Tibial nerve (tissue), 4 donors: ENCODE measurements around the gene EFR3B. TPM values are rescaled to one million over a fixed set of nuclear protein-coding genes. Genes with fewer than 3 reads are reported as not detected.

Source experiments
- DNase-seq, 2 donors: peaks; one replicate each; pipeline ENCODE4 v3.0.0-alpha.2; 2019; ENCODE audit warnings: low spot score in 2 of 2
- H3K27ac ChIP-seq, 4 donors: fragments of 200-600 bp; sonication (generic) in 3 of 4; one replicate each; pipeline ENCODE4 v1.5.1; 2017 to 2019; ENCODE audit warnings: mild to moderate bottlenecking in 1 of 4
- H3K27me3 ChIP-seq, 2 donors: fragments of 200-600 bp; sonication (generic) in 1 of 2; one replicate each; pipeline versions ENCODE4 v1.5.1 to v1.6.0; 2017 to 2019
- H3K36me3 ChIP-seq, 3 donors: fragments of 200-600 bp; sonication (generic); one replicate each; pipeline ENCODE4 v1.5.1; 2018 to 2019
- H3K4me1 ChIP-seq, 4 donors: fragments of 200-600 bp; sonication (generic) in 3 of 4; one replicate each; pipeline ENCODE4 v1.5.1; 2017 to 2019
- H3K4me3 ChIP-seq, 4 donors: fragments of 200-600 bp; sonication (generic) in 3 of 4; one replicate each; pipeline ENCODE4 v1.5.1; 2017 to 2019; ENCODE audit warnings: mild to moderate bottlenecking in 1 of 4, moderate library complexity in 1 of 4
- H3K9me3 ChIP-seq, 4 donors: fragments of 200-600 bp; sonication (generic) in 3 of 4; one replicate each; pipeline ENCODE4 v1.5.1; 2017 to 2019
- CTCF ChIP-seq, 5 experiments: fragments of 200-600 bp in 3 of 5; fragments of 450-650 bp in 2 of 5; sonication (generic) in 3 of 5; IDR thresholded peaks; one replicate each; pipeline ENCODE4 v1.5.1; 2016 to 2019; ENCODE audit warnings: antibody characterized with exemption in 5 of 5, mild to moderate bottlenecking in 3 of 5, moderate library complexity in 2 of 5
- EP300 ChIP-seq, 2 donors: sonication (generic); formaldehyde crosslinking; IDR thresholded peaks; one replicate each; pipeline ENCODE4 v1.6.1; 2017; ENCODE audit warnings: antibody characterized with exemption in 2 of 2, mild to moderate bottlenecking in 1 of 2
- POLR2A ChIP-seq, 2 donors: fragments of 450-650 bp; IDR thresholded peaks; one replicate each; pipeline ENCODE4 v1.6.1; 2017; ENCODE audit warnings: antibody characterized with exemption in 2 of 2, mild to moderate bottlenecking in 2 of 2, moderate library complexity in 2 of 2
- WGBS, 2 donors: methylation state at CpG; one replicate each; pipeline ENCODE4 v1.1.5; 2018; 5-methylcytosine and 5-hydroxymethylcytosine counted together
- total RNA-seq, 4 donors: library from RNA; depleted of rRNA; stranded (reverse); fragments of >200 nt; gene quantifications; one replicate each; pipeline ENCODE4 v1.1.0, GENCODE V29; 2016

The EFR3B gene
- total RNA-seq, 4 donors from 2014 or later, result 5.4 to 7.1 (median 5.7) TPM

GRCh38 chr2:25173719-25174118 is 131.8 kb downstream of the EFR3B start:
- peaks cover 0 to 2% (median under 1%) of the 10 kb centered on the region in 4 donors for H3K4me1 ChIP-seq
- peaks cover 0 to 8% (median 0%) of the 10 kb centered on the region in 4 donors for H3K9me3 ChIP-seq
- no peaks in the 10 kb centered on the region for H3K36me3 ChIP-seq
- H3K27me3 ChIP-seq, result peaks cover 0 to 30% of the 10 kb centered on the region in 2 donors
- H3K27ac ChIP-seq, result no peak overlapping the region
- TF ChIP-seq POLR2A (IDR thresholded peaks at IDR 0.05) (no peak), EP300 (IDR thresholded peaks at IDR 0.05) (no peak), CTCF (IDR thresholded peaks at IDR 0.05) (no peak)
- 86 to 91% methylated on average over 5 of the region's 5 CpGs for WGBS, 2 donors
- DNase-seq, result no peak
- H3K4me3 ChIP-seq, result no peak overlapping the region

- Histone ChIP-seq H3K4me3 (no peak overlapping the region), H3K27ac (no peak overlapping the region), H3K4me1 (no peaks in the 10 kb centered on the region), H3K9me3 (peaks cover 0 to 8% (median 0%) of the 10 kb centered on the region in 4 donors), H3K27me3 (peaks cover 0 to 24% of the 10 kb centered on the region in 2 donors), H3K36me3 (no peaks in the 10 kb centered on the region)
- no peak for DNase-seq
- TF ChIP-seq POLR2A (IDR thresholded peaks at IDR 0.05) (no peak), EP300 (IDR thresholded peaks at IDR 0.05) (no peak), CTCF (IDR thresholded peaks at IDR 0.05) (no peak)
- 94 to 99% methylated on average over 6 of the region's 6 CpGs for WGBS, 2 donors
Observed at GRCh38 chr2:25174192-25174861, 132.5 kb downstream of the EFR3B start.

GRCh38 chr2:25176138-25176537 is 134.3 kb downstream of the EFR3B start:
- TF ChIP-seq CTCF (IDR thresholded peaks at IDR 0.05), result no peak
- TF ChIP-seq POLR2A (IDR thresholded peaks at IDR 0.05), result no peak
- H3K36me3 ChIP-seq, result no peaks in the 10 kb centered on the region
- DNase-seq, result no peak
- H3K4me3 ChIP-seq, result no peak overlapping the region
- H3K9me3 ChIP-seq, result peaks cover 0 to 8% (median 0%) of the 10 kb centered on the region in 4 donors
- H3K27ac ChIP-seq, result no peak overlapping the region
- 82 to 86% methylated on average over 6 of the region's 6 CpGs for WGBS, 2 donors
- no peaks in the 10 kb centered on the region for H3K4me1 ChIP-seq
- peaks cover 0 to 8% of the 10 kb centered on the region in 2 donors for H3K27me3 ChIP-seq

- Histone ChIP-seq H3K4me3 (no peak overlapping the region), H3K9me3 (peaks cover 0 to 7% (median 0%) of the 10 kb centered on the region in 4 donors), H3K27me3 (peaks cover 0 to 8% of the 10 kb centered on the region in 2 donors), H3K36me3 (no peaks in the 10 kb centered on the region), H3K27ac (no peak overlapping the region), H3K4me1 (no peaks in the 10 kb centered on the region)
- no peak for DNase-seq
- TF ChIP-seq POLR2A (IDR thresholded peaks at IDR 0.05) (no peak), EP300 (IDR thresholded peaks at IDR 0.05) (no peak), CTCF (IDR thresholded peaks at IDR 0.05) (no peak)
- 80 to 86% methylated on average over 5 of the region's 5 CpGs for WGBS, 2 donors
Observed at GRCh38 chr2:25176541-25177181, 134.8 kb downstream of the EFR3B start.

- H3K36me3 ChIP-seq, result no peaks in the 10 kb centered on the region
- TF ChIP-seq POLR2A (IDR thresholded peaks at IDR 0.05) (no peak), EP300 (IDR thresholded peaks at IDR 0.05) (no peak), CTCF (IDR thresholded peaks at IDR 0.05) (no peak)
- H3K27me3 ChIP-seq, result peaks cover 0 to 8% of the 10 kb centered on the region in 2 donors
- 54 to 60% methylated on average over 8 of the region's 8 CpGs for WGBS, 2 donors
- H3K4me1 ChIP-seq, result no peaks in the 10 kb centered on the region
- H3K4me3 ChIP-seq, result no peak overlapping the region
- peaks cover 0 to 9% (median 0%) of the 10 kb centered on the region in 4 donors for H3K9me3 ChIP-seq
- no peak overlapping the region for H3K27ac ChIP-seq
- no peak for DNase-seq
Observed at GRCh38 chr2:25177211-25177611, 135.3 kb downstream of the EFR3B start.
